LNCaP clone FGC (cell line): ENCODE measurements around the gene TSC22D3.

ENCODE experiments used
- DNase-seq: peaks from one replicate; pipeline ENCODE4 v3.0.0-alpha.2; 2011; ENCODE audit warnings: low read depth
- H3K4me3 ChIP-seq: 2 replicates; pipeline ENCODE4 v1.5.1; 2011; ENCODE audit warnings: mild to moderate bottlenecking, low read depth, low read length, control low read depth
- TF ChIP-seq, protein P1 (sequence below): IDR thresholded peaks from 2 replicates; pipeline ENCODE4 v1.5.1; 2012; ENCODE audit warnings: mild to moderate bottlenecking; ENCODE audit not compliant: control insufficient read depth, insufficient read depth; ENCODE audit errors: extremely low read depth

Gene TSC22D3

DNA sequence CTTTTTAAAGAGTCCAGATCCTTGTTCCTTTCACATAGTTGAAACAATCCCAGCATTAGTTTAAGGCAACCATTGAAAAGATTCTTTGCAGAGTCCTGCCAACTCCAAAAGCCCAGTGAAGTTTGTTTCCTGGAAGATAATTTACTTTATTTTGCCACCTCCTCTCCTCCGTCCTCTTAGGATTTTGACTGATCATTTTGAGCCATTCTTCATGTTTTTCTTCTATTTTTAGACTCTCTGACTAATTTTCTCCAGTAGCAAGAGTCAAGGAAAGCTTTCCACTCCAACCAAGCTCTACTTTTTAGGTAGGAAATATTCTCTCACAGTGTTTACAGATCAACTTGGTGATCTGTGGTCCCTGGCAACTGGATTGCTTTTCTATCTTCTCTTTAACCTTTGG is 12.2 kb upstream of the TSC22D3 start:
- no peak for DNase-seq
- TF ChIP-seq, protein P1, sequence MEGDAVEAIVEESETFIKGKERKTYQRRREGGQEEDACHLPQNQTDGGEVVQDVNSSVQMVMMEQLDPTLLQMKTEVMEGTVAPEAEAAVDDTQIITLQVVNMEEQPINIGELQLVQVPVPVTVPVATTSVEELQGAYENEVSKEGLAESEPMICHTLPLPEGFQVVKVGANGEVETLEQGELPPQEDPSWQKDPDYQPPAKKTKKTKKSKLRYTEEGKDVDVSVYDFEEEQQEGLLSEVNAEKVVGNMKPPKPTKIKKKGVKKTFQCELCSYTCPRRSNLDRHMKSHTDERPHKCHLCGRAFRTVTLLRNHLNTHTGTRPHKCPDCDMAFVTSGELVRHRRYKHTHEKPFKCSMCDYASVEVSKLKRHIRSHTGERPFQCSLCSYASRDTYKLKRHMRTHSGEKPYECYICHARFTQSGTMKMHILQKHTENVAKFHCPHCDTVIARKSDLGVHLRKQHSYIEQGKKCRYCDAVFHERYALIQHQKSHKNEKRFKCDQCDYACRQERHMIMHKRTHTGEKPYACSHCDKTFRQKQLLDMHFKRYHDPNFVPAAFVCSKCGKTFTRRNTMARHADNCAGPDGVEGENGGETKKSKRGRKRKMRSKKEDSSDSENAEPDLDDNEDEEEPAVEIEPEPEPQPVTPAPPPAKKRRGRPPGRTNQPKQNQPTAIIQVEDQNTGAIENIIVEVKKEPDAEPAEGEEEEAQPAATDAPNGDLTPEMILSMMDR: no peak
- H3K4me3 ChIP-seq: no peak overlapping the region

DNA sequence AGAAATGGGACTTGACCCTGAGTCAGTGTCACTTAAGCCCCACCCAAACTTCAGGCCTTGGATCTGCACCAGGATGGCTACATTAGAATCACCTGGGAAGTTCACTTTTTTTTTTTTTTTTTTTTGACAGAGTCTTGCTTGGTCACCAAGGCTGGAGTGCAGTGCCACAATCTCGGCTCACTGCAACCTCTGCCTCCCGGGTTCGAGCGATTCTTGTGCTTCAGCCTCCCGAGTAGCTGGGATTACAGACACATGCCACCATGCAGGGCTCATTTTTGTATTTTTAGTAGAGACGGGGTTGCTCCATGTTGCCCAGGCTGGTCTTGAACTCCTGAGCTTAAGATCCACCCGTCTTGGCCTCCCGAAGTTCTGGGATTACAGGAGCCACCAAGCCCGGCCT is 4.9 kb upstream of the TSC22D3 start:
- DNase-seq: no peak
- H3K4me3 ChIP-seq: no peak overlapping the region
- TF ChIP-seq, protein P1: no peak

DNA sequence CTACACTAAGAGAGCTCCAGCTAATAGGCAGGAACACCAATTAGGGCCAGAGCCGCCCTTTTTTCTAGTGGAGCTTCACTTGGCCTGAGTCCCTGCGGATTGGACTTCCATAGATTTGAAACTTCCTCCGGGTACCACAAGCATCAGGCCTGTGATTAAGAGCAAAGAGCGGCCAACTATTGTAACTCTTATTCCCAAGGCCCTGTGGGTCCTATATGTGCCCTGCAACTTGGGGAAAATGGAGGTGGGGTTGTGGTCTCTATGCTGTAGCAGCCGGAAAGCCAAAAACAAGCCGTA is 1.9 kb upstream of the TSC22D3 start, which contains the start of gene NCBP2L:
Gene NCBP2L, plus strand, starts transcription at position 198 of the 297 bp plus-strand sequence. CDS start 16,488 bp downstream, outside the sequence.
- DNase-seq: no peak
- TF ChIP-seq, protein P1: no peak
- H3K4me3 ChIP-seq: no peak within 1 kb of the TSS

DNA sequence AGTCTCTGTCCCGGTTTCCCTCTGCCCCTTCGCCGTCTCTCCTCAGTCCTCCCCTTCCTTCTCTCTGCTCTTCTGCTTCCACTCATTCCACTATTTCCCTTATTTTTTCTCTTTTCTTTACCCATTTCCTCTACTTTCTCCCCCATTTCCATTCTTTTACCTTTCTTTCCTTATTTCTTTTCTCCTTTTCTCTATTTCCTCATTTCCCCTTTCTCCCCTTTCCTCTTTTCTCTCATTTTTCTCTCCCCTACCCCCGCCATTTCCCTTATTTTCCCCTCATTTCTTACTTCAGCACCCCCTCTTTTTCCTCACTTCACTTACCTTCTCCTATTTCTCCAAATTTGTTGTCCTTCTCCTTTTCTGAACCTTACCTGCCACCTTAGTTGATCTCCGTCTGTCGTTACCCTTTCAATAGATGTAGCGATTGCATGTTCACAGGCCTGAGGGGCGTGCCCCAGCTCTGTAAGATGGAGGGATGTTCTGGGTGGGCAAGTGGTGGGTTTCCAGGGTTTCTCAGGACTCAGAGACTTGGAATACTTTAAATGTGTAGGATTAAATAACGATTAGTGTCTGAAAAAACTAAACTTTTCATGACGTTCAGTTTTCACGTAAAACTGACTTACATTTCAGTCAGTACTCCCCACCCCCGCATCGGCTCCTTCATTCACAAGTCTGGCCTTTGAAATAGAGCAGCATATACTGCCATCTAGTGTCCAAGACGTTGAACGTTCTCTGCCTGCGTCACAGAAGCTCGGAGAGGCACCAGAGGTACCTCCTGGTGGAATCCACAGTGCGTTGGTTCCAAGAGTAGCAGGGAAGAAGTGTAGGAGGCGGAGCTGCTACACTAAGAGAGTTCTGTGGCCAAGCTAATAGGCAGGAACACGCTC is 1.3 kb upstream of the TSC22D3 start:
- no peak overlapping the region for H3K4me3 ChIP-seq
- peak; percentile 80 for DNase-seq
- TF ChIP-seq, protein P1: peak; percentile 71

DNA sequence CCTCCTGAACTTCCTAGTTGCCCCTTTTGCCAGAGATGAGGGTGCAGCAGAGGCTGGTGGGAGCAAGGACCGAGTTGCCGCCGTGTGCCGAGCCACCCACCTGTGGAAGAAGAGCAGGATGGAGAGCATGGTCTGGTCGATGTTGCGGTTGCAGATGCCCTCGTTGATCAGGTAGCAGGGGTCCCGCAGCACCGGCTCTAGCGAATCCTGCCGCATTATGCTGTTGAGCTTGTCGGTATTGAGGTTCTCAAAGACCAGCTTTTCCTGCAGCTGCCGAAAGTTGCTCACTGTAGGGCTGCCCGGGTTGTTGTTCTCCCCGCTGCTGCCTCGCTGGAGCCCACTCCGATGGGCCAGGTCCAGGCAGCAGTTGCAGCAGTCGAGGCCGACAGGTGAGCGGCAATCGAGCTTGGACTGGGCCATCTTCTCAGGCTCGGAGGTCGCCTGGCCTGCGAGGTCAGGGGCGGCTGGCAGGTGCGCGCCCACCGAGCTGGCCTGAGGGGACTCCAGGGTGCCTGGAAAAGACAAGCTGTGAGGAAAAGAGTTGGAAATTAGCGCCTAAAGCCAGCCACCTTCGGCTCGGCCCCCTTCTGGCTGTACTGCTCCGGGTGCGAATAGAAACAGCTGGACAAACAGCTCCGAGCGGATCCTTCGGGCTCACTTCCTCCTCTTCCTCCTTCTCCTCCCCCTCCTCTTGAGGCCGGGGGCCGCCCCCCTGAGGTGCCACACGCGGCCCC is 420 bp downstream of the TSC22D3 start:
- DNase-seq: no peak
- TF ChIP-seq, protein P1: no peak
- H3K4me3 ChIP-seq: no peak overlapping the region; the same call in 1 of the 2 replicates

DNA sequence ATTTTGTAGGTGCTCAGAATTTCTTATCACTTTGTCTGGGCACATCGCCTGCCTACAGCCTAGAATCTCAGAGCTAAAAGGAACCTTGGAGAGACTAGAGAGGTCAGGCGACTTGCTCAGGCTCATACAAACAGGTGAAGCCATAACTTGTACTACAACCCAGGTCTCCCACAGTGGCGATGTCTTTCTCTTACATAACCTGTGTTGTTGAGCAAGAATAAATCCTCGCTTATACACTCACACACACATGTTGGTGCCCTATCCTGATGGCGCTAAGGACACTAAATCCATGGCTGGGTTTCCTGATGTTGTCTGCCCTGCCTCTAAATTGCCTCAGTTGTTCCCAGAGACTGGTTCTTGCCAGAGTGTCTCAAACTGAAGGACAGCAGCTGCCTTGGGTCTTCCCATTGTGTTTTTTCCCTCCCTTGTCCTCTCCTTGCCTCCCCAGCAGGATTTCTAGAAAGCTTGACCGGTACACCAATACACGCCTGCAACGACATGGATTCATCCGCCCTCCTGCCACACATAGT is 1.6 kb downstream of the TSC22D3 start:
- no peak overlapping the region for H3K4me3 ChIP-seq
- no peak for DNase-seq
- TF ChIP-seq, protein P1: no peak
